Brain microvascular endothelial cell (primary cell): ENCODE measurements around the gene XKR7.
"Not testable (repeated sequence)": the region's sequence is repeated elsewhere in the genome, so short reads cannot be mapped to it uniquely, and the experiment has no call there.

Experiments used
- DNase-seq: peaks from one replicate; pipeline ENCODE4 v3.0.0-alpha.2; 2020
- H3K27ac ChIP-seq: fragments of 250-450 bp; sonication (Bioruptor Pico); 2 replicates; pipeline ENCODE4 v1.5.1; 2020; ENCODE audit warnings: mild to moderate bottlenecking, moderate library complexity
- H3K27me3 ChIP-seq: fragments of 250-450 bp; sonication (Bioruptor Pico); replicated peaks from 2 replicates; pipeline ENCODE4 v1.5.1; 2020; ENCODE audit warnings: mild to moderate bottlenecking
- H3K36me3 ChIP-seq: fragments of 250-450 bp; sonication (Bioruptor Pico); replicated peaks from 2 replicates; pipeline ENCODE4 v1.5.1; 2020; ENCODE audit warnings: mild to moderate bottlenecking
- H3K4me3 ChIP-seq: 2 replicates; pipeline ENCODE4 v1.5.1; 2011; ENCODE audit warnings: low read depth, mild to moderate bottlenecking, control low read depth, low read length, moderate library complexity
- in situ Hi-C: cut with HindIII; loops from 2 replicates; pipeline ENCODE4 v1.10.0; 2017; ENCODE audit warnings: low sequenced_read_pairs, low pct_ligation_motif_present
- TF ChIP-seq, protein P1 (sequence below): IDR thresholded peaks from 2 replicates; pipeline ENCODE4 v1.5.1; 2011; ENCODE audit warnings: low read depth, mild to moderate bottlenecking, moderate library complexity, low read length, control low read depth, inconsistent platforms; ENCODE audit errors: missing control alignments

Gene XKR7

DNA sequence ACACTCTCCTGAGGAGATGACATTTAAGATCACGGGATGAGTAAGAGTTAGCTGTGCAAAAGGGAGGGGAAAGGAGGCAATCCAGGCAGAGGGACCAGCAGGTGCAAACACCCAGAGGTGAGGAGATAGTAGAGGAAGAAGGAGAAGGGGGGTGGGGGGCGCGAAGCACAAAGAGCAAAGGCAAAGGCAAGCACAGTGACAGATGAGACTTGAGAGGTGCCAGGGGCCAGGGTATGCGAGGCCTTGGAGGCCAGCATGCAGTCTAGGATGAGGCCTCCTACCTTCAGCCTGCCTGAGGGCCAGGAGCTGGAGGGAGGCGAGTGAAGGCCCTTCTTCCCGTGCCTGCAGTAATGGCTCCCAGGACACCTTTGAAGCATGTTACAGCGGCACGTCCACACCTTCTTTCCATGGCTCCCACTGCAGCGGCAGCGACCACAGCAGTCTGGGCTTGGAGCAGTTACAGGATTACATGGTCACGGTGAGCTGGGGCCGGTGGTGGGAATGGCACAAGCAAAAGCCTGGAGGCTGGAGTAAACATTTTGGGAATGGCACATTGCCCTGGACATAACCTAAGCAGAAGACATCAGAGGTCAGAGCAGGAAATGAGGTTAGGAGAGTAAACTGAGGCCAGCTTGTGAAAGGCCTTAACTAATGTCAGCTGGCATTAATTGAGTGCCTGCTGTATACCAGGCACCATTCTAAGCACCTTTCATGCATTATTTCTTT is 60.9 kb downstream of the XKR7 start:
- TF ChIP-seq, protein P1, sequence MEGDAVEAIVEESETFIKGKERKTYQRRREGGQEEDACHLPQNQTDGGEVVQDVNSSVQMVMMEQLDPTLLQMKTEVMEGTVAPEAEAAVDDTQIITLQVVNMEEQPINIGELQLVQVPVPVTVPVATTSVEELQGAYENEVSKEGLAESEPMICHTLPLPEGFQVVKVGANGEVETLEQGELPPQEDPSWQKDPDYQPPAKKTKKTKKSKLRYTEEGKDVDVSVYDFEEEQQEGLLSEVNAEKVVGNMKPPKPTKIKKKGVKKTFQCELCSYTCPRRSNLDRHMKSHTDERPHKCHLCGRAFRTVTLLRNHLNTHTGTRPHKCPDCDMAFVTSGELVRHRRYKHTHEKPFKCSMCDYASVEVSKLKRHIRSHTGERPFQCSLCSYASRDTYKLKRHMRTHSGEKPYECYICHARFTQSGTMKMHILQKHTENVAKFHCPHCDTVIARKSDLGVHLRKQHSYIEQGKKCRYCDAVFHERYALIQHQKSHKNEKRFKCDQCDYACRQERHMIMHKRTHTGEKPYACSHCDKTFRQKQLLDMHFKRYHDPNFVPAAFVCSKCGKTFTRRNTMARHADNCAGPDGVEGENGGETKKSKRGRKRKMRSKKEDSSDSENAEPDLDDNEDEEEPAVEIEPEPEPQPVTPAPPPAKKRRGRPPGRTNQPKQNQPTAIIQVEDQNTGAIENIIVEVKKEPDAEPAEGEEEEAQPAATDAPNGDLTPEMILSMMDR: no peak
- DNase-seq: no peak
- Histone ChIP-seq H3K36me3 (no peaks in the 10 kb centered on the region), H3K27ac (no peak overlapping the region), H3K27me3 (peaks cover 9% of the 10 kb centered on the region), H3K4me3 (no peak overlapping the region)
- in situ Hi-C loops: no loop called here

DNA sequence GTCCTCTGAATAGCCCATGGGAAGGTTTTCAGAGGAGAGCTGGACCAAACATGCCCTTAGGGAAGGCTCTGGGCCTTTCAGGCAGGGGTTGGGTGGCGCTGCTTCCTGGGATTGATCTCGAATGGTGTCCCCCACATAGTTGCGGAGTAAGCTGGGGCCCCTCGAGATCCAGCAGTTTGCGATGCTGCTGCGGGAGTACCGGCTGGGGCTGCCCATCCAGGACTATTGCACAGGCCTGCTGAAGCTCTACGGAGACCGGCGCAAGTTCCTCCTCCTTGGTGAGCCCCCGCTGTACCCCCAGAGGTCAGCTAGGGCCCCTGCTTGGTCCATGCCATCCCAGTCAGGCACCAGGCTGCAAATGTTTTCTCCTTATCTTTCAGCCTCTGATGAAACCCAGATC is 61.6 kb downstream of the XKR7 start:
- TF ChIP-seq, protein P1: no peak
- Histone ChIP-seq H3K27ac (no peak overlapping the region), H3K4me3 (no peak overlapping the region), H3K36me3 (no peaks in the 10 kb centered on the region), H3K27me3 (peaks cover 16% of the 10 kb centered on the region)
- DNase-seq: no peak
- in situ Hi-C loops: no loop called here

DNA sequence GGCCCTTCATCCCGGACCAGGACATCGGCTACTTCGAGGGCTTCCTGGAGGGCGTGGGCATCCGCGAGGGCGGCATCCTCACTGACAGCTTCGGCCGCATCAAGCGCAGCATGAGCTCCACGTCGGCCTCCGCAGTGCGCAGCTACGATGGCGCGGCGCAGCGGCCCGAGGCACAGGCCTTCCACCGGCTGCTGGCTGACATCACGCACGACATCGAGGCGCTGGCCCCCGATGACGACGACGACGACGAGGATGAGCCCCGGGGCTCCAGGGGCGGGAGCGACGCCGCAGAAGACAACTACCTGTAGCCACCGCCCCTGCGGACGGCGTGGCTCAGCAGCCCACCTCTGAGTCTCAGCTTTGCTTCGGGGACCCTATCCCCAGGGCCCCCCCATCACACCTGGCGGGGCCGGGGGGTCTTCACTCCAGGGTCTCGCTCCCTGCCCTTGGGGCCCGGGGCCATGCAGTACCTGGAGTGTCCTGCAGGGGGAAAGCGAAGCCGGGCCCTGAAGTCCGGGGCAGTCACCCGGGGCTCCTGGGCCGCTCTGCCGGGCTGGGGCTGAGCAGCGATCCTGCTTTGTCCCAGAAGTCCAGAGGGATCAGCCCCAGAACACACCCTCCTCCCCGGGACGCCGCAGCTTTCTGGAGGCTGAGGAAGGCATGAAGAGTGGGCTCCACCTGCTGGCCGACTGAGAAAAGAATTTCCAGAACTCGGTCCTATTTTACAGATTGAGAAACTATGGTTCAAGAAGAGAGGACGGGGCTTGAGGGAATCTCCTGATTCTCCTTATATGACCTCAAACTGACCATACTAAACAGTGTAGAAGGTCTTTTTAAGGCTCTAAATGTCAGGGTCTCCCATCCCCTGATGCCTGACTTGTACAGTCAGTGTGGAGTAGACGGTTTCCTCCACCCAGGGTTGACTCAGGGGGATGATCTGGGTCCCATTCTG is 63.3 kb downstream of the XKR7 start:
- Histone ChIP-seq H3K4me3 (no peak overlapping the region), H3K36me3 (no peaks in the 10 kb centered on the region), H3K27ac (no peak overlapping the region), H3K27me3 (peaks cover 31% of the 10 kb centered on the region)
- TF ChIP-seq, protein P1: peak; percentile 91
- in situ Hi-C loops: no loop called here
- DNase-seq: peak; percentile 69

DNA sequence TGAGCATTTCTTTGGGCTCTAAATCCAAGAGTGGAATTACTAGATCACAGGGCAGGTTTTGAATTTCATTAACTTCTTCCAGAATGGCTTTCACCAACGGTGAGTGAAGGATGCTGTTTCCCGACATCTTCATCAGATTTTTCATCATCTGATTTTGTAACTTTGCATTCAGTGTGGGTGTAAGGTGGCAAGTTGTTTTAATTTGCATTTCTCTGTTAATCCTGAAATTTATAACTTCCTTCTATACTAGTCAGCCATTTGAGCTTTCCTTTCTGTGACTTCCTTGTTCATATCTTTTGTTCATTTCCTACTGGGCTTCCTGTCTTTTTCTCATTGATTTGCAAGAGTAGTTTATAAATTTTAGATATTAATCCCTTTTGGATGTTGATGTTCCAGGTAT is 65.4 kb downstream of the XKR7 start:
- no peak for DNase-seq
- H3K27ac ChIP-seq: no peak overlapping the region
- H3K36me3 ChIP-seq: no peaks in the 10 kb centered on the region
- TF ChIP-seq, protein P1: no peak
- in situ Hi-C loops: no loop called here
- peaks cover 31% of the 10 kb centered on the region for H3K27me3 ChIP-seq
- no peak overlapping the region for H3K4me3 ChIP-seq

DNA sequence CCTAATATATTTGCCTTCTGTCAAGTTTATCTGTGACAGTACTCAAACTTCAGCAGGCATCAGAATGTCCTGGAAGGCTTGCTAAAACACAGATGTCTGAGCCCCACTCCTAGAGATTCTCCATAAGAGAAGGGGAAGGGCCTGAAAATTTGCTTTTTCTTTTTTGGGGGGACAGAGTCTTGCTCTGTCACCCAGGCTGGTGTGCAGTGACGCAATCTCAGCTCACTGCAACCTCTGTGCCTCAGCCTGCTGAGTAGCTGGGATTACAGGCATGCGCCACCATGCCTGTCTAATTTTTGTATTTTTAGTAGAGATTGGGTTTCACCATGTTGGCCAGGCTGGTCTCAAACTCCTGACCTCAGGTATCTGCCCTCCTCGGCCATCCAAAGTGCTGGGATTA is 65.8 kb downstream of the XKR7 start:
- DNase-seq, H3K36me3 ChIP-seq, H3K27ac ChIP-seq, H3K4me3 ChIP-seq, in situ Hi-C loops: not testable (repeated sequence)
- peaks cover 31% of the 10 kb centered on the region for H3K27me3 ChIP-seq
